Measurements from ENCODE around the gene ATP11C. TPM values are rescaled to one million over a fixed set of nuclear protein-coding genes. Genes with fewer than 3 reads are reported as not detected.

Gene ATP11C
- total RNA-seq, 4 donors from 2014 or later, result 20.4 to 33.3 (median 27.3) TPM

GRCh38 chrX:139828033-139828432 lies 104.8 kb downstream of the ATP11C start:
- Histone ChIP-seq H3K36me3 (no peaks in the 10 kb centered on the region), H3K27ac (no peak overlapping the region), H3K4me3 (no peak overlapping the region), H3K4me1 (peaks cover 0 to 76% (median 0%) of the 10 kb centered on the region in 3 donors), H3K9me3 (no peaks in the 10 kb centered on the region), H3K27me3 (no peaks in the 10 kb centered on the region)
- 30 to 50% methylated on average over 1 of the region's 1 CpG for WGBS, 2 donors (ENCODE audit: low coverage in 1 of 2)
- TF ChIP-seq CTCF (IDR thresholded peaks at IDR 0.05), result no peak
- TF ChIP-seq EP300 (IDR thresholded peaks at IDR 0.05), result no peak
- no peak for TF ChIP-seq POLR2AphosphoS5 (IDR thresholded peaks at IDR 0.05)
- no peak for TF ChIP-seq POLR2A (IDR thresholded peaks at IDR 0.05)
- ATAC-seq, result no peak

- H3K4me1 ChIP-seq, result peaks cover 0 to 59% (median 0%) of the 10 kb centered on the region in 3 donors
These were observed 106.5 kb downstream of the ATP11C start for GRCh38 chrX:139826065-139827044.

GRCh38 chrX:139825618-139826017 lies 107.2 kb downstream of the ATP11C start:
- no peaks in the 10 kb centered on the region for H3K9me3 ChIP-seq
- no peak for ATAC-seq
- H3K27me3 ChIP-seq, result no peaks in the 10 kb centered on the region
- TF ChIP-seq POLR2AphosphoS5 (IDR thresholded peaks at IDR 0.05), result no peak
- no peak for TF ChIP-seq EP300 (IDR thresholded peaks at IDR 0.05)
- no peak for TF ChIP-seq CTCF (IDR thresholded peaks at IDR 0.05)
- no peak for TF ChIP-seq POLR2A (IDR thresholded peaks at IDR 0.05)
- no peaks in the 10 kb centered on the region for H3K36me3 ChIP-seq
- no peak overlapping the region for H3K27ac ChIP-seq
- 74 to 100% methylated on average over 1 to 3 of the region's 3 CpGs for WGBS, 2 donors (ENCODE audit: low coverage in 1 of 2)
- peaks cover 0 to 52% (median 0%) of the 10 kb centered on the region in 3 donors for H3K4me1 ChIP-seq
- H3K4me3 ChIP-seq, result no peak overlapping the region

More at GRCh38 chrX:139826065-139827044, 106.5 kb downstream of the ATP11C start:
- TF ChIP-seq POLR2A (IDR thresholded peaks at IDR 0.05) (no peak), POLR2AphosphoS5 (IDR thresholded peaks at IDR 0.05) (no peak), CTCF (IDR thresholded peaks at IDR 0.05) (no peak), EP300 (IDR thresholded peaks at IDR 0.05) (no peak)
- Histone ChIP-seq H3K27ac (no peak overlapping the region), H3K9me3 (no peaks in the 10 kb centered on the region), H3K36me3 (no peaks in the 10 kb centered on the region), H3K27me3 (no peaks in the 10 kb centered on the region), H3K4me3 (no peak overlapping the region)
- whole genome bisulfite sequencing, 2 donors (ENCODE audit: low coverage in 1 of 2), result 27 to 34% methylated on average over 7 to 8 of the region's 8 CpGs
- ATAC-seq, result no peak

GRCh38 chrX:139823806-139824205 lies 109.0 kb downstream of the ATP11C start:
- Histone ChIP-seq H3K4me1 (peaks cover 0 to 33% (median 0%) of the 10 kb centered on the region in 3 donors), H3K27me3 (no peaks in the 10 kb centered on the region), H3K4me3 (no peak overlapping the region), H3K9me3 (no peaks in the 10 kb centered on the region), H3K27ac (no peak overlapping the region), H3K36me3 (no peaks in the 10 kb centered on the region)
- ATAC-seq, result no peak
- TF ChIP-seq POLR2A (IDR thresholded peaks at IDR 0.05) (no peak), EP300 (IDR thresholded peaks at IDR 0.05) (no peak), CTCF (IDR thresholded peaks at IDR 0.05) (no peak), POLR2AphosphoS5 (IDR thresholded peaks at IDR 0.05) (no peak)
- 19 to 72% methylated on average over 3 to 5 of the region's 6 CpGs for WGBS, 2 donors (ENCODE audit: low coverage in 1 of 2)

Measured in gastroesophageal sphincter (tissue), 4 donors.